ENCODE measurements around the gene CSE1L.
"Not testable (repeated sequence)": the region's sequence is repeated elsewhere in the genome, so short reads cannot be mapped to it uniquely, and the experiment has no call there.

The CSE1L gene

GRCh38 chr20:49074521-49074920 is 28.4 kb downstream of the CSE1L start:
- Histone ChIP-seq H4K8ac (ENCODE audit: low read depth, low read length) (no peak overlapping the region), H3K14ac (ENCODE audit: low read length) (no peak overlapping the region), H2BK12ac (ENCODE audit: low read length) (no peak overlapping the region), H2AFZ (ENCODE audit: low read length) (no peak overlapping the region), H3K9me3 (replicated peaks in 1 of 2; ENCODE audit: control insufficient read depth in 2 of 2, insufficient read depth in 1 of 2, low read depth in 1 of 2, low read length in 2 of 2) (no peaks in the 10 kb centered on the region), H3K4me2 (ENCODE audit: insufficient read depth, low read length, poor library complexity, severe bottlenecking) (no peak overlapping the region), H2AK5ac (ENCODE audit: low read depth, low read length) (no peak overlapping the region), H2BK15ac (ENCODE audit: low read length) (no peak overlapping the region), H3K27ac (replicated peaks; ENCODE audit: low read length) (no peak overlapping the region), H3K27me3 (ENCODE audit: control insufficient read depth in 3 of 3, insufficient read depth in 3 of 3, low read depth in 1 of 3, low read length in 3 of 3) (no peaks in the 10 kb centered on the region), H3K23ac (ENCODE audit: low read depth, low read length, poor library complexity) (no peak overlapping the region), H3K36me3 (replicated peaks in 1 of 2; ENCODE audit: control insufficient read depth in 2 of 2, insufficient read depth in 2 of 2, low read length in 2 of 2) (peaks cover 31 to 99% of the 10 kb centered on the region in 2 donors), H4K91ac (ENCODE audit: low read depth, low read length, poor library complexity) (no peak overlapping the region), H3K4me3 (ENCODE audit: low read length in 2 of 2) (no peak overlapping the region), H3K4me1 (ENCODE audit: control insufficient read depth in 2 of 2, insufficient read depth in 1 of 2, low read depth in 1 of 2, low read length in 2 of 2) (no peaks in the 10 kb centered on the region), H3K9ac (ENCODE audit: low read depth, low read length, poor library complexity) (no peak overlapping the region), H2BK5ac (ENCODE audit: low read length) (no peak overlapping the region), H2BK120ac (ENCODE audit: low read depth, low read length) (no peak overlapping the region), H3K79me1 (ENCODE audit: low read depth, low read length) (peaks cover 2% of the 10 kb centered on the region), H3K4ac (ENCODE audit: low read length) (no peak overlapping the region), H3K18ac (ENCODE audit: low read length) (no peak overlapping the region)
- WGBS, 2 donors (ENCODE audit: extremely low coverage in 2 of 2, insufficient read length in 2 of 2, insufficient replicate concordance in 1 of 2): no CpG with 5 or more reads among the region's 2 CpGs
- no peak for DNase-seq (ENCODE audit: low spot score)

- H4K8ac ChIP-seq (ENCODE audit: low read depth, low read length): no peak overlapping the region
- no peak overlapping the region for H2BK12ac ChIP-seq (ENCODE audit: low read length)
- no peaks in the 10 kb centered on the region for H3K9me3 ChIP-seq (replicated peaks in 1 of 2; ENCODE audit: control insufficient read depth in 2 of 2, insufficient read depth in 1 of 2, low read depth in 1 of 2, low read length in 2 of 2)
- no CpG with 5 or more reads among the region's 3 CpGs for WGBS, 2 donors (ENCODE audit: extremely low coverage in 2 of 2, insufficient read length in 2 of 2, insufficient replicate concordance in 1 of 2)
- no peak overlapping the region for H2BK120ac ChIP-seq (ENCODE audit: low read depth, low read length)
- H2BK5ac ChIP-seq (ENCODE audit: low read length): no peak overlapping the region
- no peak overlapping the region for H3K4me2 ChIP-seq (ENCODE audit: insufficient read depth, low read length, poor library complexity, severe bottlenecking)
- H2BK15ac ChIP-seq (ENCODE audit: low read length): no peak overlapping the region
- no peak overlapping the region for H4K91ac ChIP-seq (ENCODE audit: low read depth, low read length, poor library complexity)
- H3K79me1 ChIP-seq (ENCODE audit: low read depth, low read length): no peaks in the 10 kb centered on the region
- H3K4ac ChIP-seq (ENCODE audit: low read length): no peak overlapping the region
- no peak overlapping the region for H3K9ac ChIP-seq (ENCODE audit: low read depth, low read length, poor library complexity)
- no peaks in the 10 kb centered on the region for H3K4me1 ChIP-seq (ENCODE audit: control insufficient read depth in 2 of 2, insufficient read depth in 1 of 2, low read depth in 1 of 2, low read length in 2 of 2)
- no peak overlapping the region for H2AFZ ChIP-seq (ENCODE audit: low read length)
- H3K27me3 ChIP-seq (ENCODE audit: control insufficient read depth in 3 of 3, insufficient read depth in 3 of 3, low read depth in 1 of 3, low read length in 3 of 3): no peaks in the 10 kb centered on the region
- no peak overlapping the region for H3K14ac ChIP-seq (ENCODE audit: low read length)
- H3K4me3 ChIP-seq (ENCODE audit: low read length in 2 of 2): no peak overlapping the region
- peaks cover 31 to 100% of the 10 kb centered on the region in 2 donors for H3K36me3 ChIP-seq (replicated peaks in 1 of 2; ENCODE audit: control insufficient read depth in 2 of 2, insufficient read depth in 2 of 2, low read length in 2 of 2)
- H2AK5ac ChIP-seq (ENCODE audit: low read depth, low read length): no peak overlapping the region
- H3K23ac ChIP-seq (ENCODE audit: low read depth, low read length, poor library complexity): no peak overlapping the region
- H3K18ac ChIP-seq (ENCODE audit: low read length): no peak overlapping the region
- no peak for DNase-seq (ENCODE audit: low spot score)
- no peak overlapping the region for H3K27ac ChIP-seq (replicated peaks; ENCODE audit: low read length)
Measured at GRCh38 chr20:49078310-49078709, 32.2 kb downstream of the CSE1L start.

- not testable (repeated sequence) for H3K9ac ChIP-seq (ENCODE audit: low read depth, low read length, poor library complexity); H2BK5ac ChIP-seq (ENCODE audit: low read length); H2AFZ ChIP-seq (ENCODE audit: low read length); H3K9me3 ChIP-seq (replicated peaks in 1 of 2; ENCODE audit: control insufficient read depth in 2 of 2, insufficient read depth in 1 of 2, low read depth in 1 of 2, low read length in 2 of 2); H3K4me1 ChIP-seq (ENCODE audit: control insufficient read depth in 2 of 2, insufficient read depth in 1 of 2, low read depth in 1 of 2, low read length in 2 of 2); H3K4me2 ChIP-seq (ENCODE audit: insufficient read depth, low read length, poor library complexity, severe bottlenecking); H2BK12ac ChIP-seq (ENCODE audit: low read length); DNase-seq (ENCODE audit: low spot score); H3K79me1 ChIP-seq (ENCODE audit: low read depth, low read length); H3K27ac ChIP-seq (replicated peaks; ENCODE audit: low read length); H3K14ac ChIP-seq (ENCODE audit: low read length); H3K27me3 ChIP-seq (ENCODE audit: control insufficient read depth in 3 of 3, insufficient read depth in 3 of 3, low read depth in 1 of 3, low read length in 3 of 3); H3K18ac ChIP-seq (ENCODE audit: low read length); H2BK15ac ChIP-seq (ENCODE audit: low read length); H3K4ac ChIP-seq (ENCODE audit: low read length); H2BK120ac ChIP-seq (ENCODE audit: low read depth, low read length); H2AK5ac ChIP-seq (ENCODE audit: low read depth, low read length); H3K23ac ChIP-seq (ENCODE audit: low read depth, low read length, poor library complexity); H4K8ac ChIP-seq (ENCODE audit: low read depth, low read length); H3K4me3 ChIP-seq (ENCODE audit: low read length in 2 of 2); H4K91ac ChIP-seq (ENCODE audit: low read depth, low read length, poor library complexity)
- H3K36me3 ChIP-seq (replicated peaks in 1 of 2; ENCODE audit: control insufficient read depth in 2 of 2, insufficient read depth in 2 of 2, low read length in 2 of 2): peaks cover 36 to 100% of the 10 kb centered on the region in 2 donors
- WGBS, 2 donors (ENCODE audit: extremely low coverage in 2 of 2, insufficient read length in 2 of 2, insufficient replicate concordance in 1 of 2): no CpG with 5 or more reads among the region's 12 CpGs
Measured at GRCh38 chr20:49082295-49082694, 36.2 kb downstream of the CSE1L start.

GRCh38 chr20:49091104-49091503 is 45.0 kb downstream of the CSE1L start:
- WGBS, 2 donors (ENCODE audit: extremely low coverage in 2 of 2, insufficient read length in 2 of 2, insufficient replicate concordance in 1 of 2): no CpG with 5 or more reads among the region's 8 CpGs
- H3K9me3 ChIP-seq (replicated peaks in 1 of 2; ENCODE audit: control insufficient read depth in 2 of 2, insufficient read depth in 1 of 2, low read depth in 1 of 2, low read length in 2 of 2): no peaks in the 10 kb centered on the region

More at GRCh38 chr20:49091104-49091503, 45.0 kb downstream of the CSE1L start:
- no peak overlapping the region for H3K4me3 ChIP-seq (ENCODE audit: low read length in 2 of 2)
- H3K18ac ChIP-seq (ENCODE audit: low read length): no peak overlapping the region
- H3K27me3 ChIP-seq (ENCODE audit: control insufficient read depth in 3 of 3, insufficient read depth in 3 of 3, low read depth in 1 of 3, low read length in 3 of 3): no peaks in the 10 kb centered on the region
- no peak overlapping the region for H2AK5ac ChIP-seq (ENCODE audit: low read depth, low read length)
- H3K4ac ChIP-seq (ENCODE audit: low read length): no peak overlapping the region
- no peak overlapping the region for H2BK5ac ChIP-seq (ENCODE audit: low read length)
- H3K4me2 ChIP-seq (ENCODE audit: insufficient read depth, low read length, poor library complexity, severe bottlenecking): no peak overlapping the region
- no peak overlapping the region for H3K27ac ChIP-seq (replicated peaks; ENCODE audit: low read length)
- H4K91ac ChIP-seq (ENCODE audit: low read depth, low read length, poor library complexity): no peak overlapping the region
- H3K4me1 ChIP-seq (ENCODE audit: control insufficient read depth in 2 of 2, insufficient read depth in 1 of 2, low read depth in 1 of 2, low read length in 2 of 2): no peaks in the 10 kb centered on the region
- H3K79me1 ChIP-seq (ENCODE audit: low read depth, low read length): peaks cover 4% of the 10 kb centered on the region
- no peak overlapping the region for H4K8ac ChIP-seq (ENCODE audit: low read depth, low read length)
- H2BK120ac ChIP-seq (ENCODE audit: low read depth, low read length): no peak overlapping the region
- peaks cover 40 to 100% of the 10 kb centered on the region in 2 donors for H3K36me3 ChIP-seq (replicated peaks in 1 of 2; ENCODE audit: control insufficient read depth in 2 of 2, insufficient read depth in 2 of 2, low read length in 2 of 2)
- H2BK12ac ChIP-seq (ENCODE audit: low read length): no peak overlapping the region
- DNase-seq (ENCODE audit: low spot score): no peak
- no peak overlapping the region for H2BK15ac ChIP-seq (ENCODE audit: low read length)
- no peak overlapping the region for H3K9ac ChIP-seq (ENCODE audit: low read depth, low read length, poor library complexity)
- no peak overlapping the region for H3K14ac ChIP-seq (ENCODE audit: low read length)
- H2AFZ ChIP-seq (ENCODE audit: low read length): no peak overlapping the region
- no peak overlapping the region for H3K23ac ChIP-seq (ENCODE audit: low read depth, low read length, poor library complexity)
